HG03378 (cell line): ENCODE results near the gene OR2A2.

ENCODE experiments used
- ATAC-seq: cut with Tn5 transposase; IDR thresholded peaks from one replicate; pipeline ENCODE4 v1.9.1; 2021; ENCODE audit warnings: mild to moderate bottlenecking, moderate library complexity; ENCODE audit not compliant: unreplicated experiment

OR2A2 gene

DNA sequence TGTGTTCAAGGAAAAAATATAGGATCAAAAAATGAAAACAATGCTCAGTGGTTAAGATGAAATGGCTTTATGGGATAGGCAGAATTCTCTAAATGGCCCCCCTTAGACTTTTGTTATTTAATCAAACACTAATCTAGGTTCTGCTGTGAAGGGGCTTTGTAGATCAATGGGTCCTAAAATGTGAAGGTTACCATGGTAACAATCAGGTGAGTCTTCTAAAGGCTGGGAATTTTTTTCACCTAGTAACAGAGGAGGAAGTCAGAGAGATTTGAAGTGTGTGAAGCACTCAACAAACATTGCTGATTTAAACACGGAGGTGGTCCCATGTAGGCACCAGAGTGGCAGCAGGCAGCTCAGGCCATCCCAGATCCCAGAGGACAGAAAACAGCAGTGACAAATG lies 24.7 kb downstream of the OR2A2 start:
- ATAC-seq, result no peak

DNA sequence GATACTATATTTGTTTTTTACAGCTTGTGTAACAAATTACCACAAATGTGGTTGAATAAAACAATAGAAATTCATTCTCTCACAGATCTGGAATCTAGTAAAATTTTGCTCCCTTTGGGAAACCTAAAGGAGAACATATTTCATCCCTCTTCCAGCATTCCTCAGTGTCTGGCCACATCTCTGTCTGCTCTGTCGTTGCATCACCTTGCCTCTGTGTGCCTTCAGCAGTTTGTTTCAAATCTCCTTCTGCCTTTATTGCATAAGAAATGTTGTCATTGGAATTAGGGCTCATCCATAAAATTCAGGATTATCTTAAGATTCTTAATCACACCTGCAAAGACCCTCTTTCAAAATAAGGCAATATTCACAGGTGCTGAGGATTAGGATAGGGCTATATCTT lies 28.1 kb downstream of the OR2A2 start:
- no peak for ATAC-seq

DNA sequence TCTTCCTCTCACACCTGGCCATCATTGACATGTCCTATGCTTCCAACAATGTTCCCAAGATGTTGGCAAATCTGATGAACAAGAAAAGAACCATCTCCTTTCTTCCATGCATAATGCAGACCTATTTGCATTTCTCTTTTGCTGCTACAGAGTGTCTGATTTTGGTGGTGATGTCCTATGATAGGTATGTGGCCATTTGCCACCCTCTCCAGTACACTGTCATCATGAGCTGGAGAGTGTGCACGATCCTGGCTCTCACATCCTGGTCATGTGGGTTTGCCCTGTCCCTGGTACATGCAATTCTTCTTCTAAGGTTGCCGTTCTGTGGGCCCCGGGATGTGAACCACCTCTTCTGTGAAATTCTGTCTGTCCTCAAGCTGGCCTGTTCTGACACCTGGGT lies 32.8 kb downstream of the OR2A2 start:
- ATAC-seq, result no peak

GRCh38 chr7:144144426-144144825 lies 35.0 kb downstream of the OR2A2 start:
- no peak for ATAC-seq

DNA sequence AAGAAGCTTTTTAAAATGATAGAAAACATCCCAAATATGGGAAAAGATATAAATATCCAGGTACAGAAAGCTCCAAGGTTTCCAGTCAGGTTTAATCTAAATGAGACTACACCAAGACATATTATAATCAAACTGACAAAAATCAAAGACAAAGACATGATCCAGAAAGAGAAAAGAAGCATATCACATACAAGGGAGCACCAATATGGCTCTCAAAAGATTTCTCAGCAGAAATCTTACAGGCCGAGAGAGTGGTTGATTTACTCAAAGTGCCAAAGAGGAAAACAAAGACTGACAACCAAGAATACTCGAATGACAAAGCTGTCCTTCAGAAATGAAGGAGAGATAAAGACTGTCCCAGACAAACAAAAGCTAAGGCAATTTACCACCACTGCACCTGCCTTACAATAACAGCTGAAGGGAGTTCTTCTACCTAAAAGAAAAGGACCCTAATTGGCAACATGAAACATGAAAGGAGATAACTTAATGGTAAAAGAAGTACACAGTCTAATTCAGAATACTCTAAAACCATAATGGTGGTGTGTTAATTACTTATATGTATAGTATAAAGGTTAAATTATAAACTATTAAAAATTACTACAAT lies 38.9 kb downstream of the OR2A2 start:
- no peak for ATAC-seq

- ATAC-seq, result no peak
Measured at GRCh38 chr7:144158861-144159260, 49.5 kb downstream of the OR2A2 start.
